GM21360 (cell line): ENCODE results near the gene NUFIP2.
"Not testable (repeated sequence)": the region's sequence is repeated elsewhere in the genome, so short reads cannot be mapped to it uniquely, and the experiment has no call there.

Experiments used
- ATAC-seq: cut with Tn5 transposase; IDR thresholded peaks from one replicate; pipeline ENCODE4 v1.9.1; 2021; ENCODE audit warnings: mild to moderate bottlenecking, moderate library complexity; ENCODE audit not compliant: unreplicated experiment

NUFIP2 gene

GRCh38 chr17:29293890-29294579 lies at the start of gene NUFIP2:
TSS of gene NUFIP2 (minus strand) at chr17:29294148. CDS start at chr17:29294059, 89 bp downstream.
- peak; percentile 68 for ATAC-seq

- no peak for ATAC-seq
These were observed 48.3 kb upstream of the NUFIP2 start for GRCh38 chr17:29342158-29342765.

- no peak for ATAC-seq
These were observed 47.8 kb upstream of the NUFIP2 start for GRCh38 chr17:29341726-29342125.

- ATAC-seq: not testable (repeated sequence)
These were observed 45.1 kb upstream of the NUFIP2 start for GRCh38 chr17:29339016-29339415.

GRCh38 chr17:29331708-29332085 lies 37.7 kb upstream of the NUFIP2 start:
- no peak for ATAC-seq

- ATAC-seq: no peak
These were observed 37.2 kb upstream of the NUFIP2 start for GRCh38 chr17:29331075-29331707.

GRCh38 chr17:29327412-29327811 lies 33.5 kb upstream of the NUFIP2 start:
- no peak for ATAC-seq

GRCh38 chr17:29326023-29326813 lies 32.3 kb upstream of the NUFIP2 start:
- no peak for ATAC-seq

GRCh38 chr17:29322363-29322762 lies 28.4 kb upstream of the NUFIP2 start:
- ATAC-seq: no peak

GRCh38 chr17:29303386-29303785 lies 9.4 kb upstream of the NUFIP2 start:
- no peak for ATAC-seq

GRCh38 chr17:29299031-29299430 lies 5.1 kb upstream of the NUFIP2 start:
- no peak for ATAC-seq

GRCh38 chr17:29295420-29295819 lies 1.5 kb upstream of the NUFIP2 start:
- ATAC-seq: no peak

GRCh38 chr17:29294580-29294900 lies 592 bp upstream of the NUFIP2 start:
- ATAC-seq: no peak

- ATAC-seq: peak; percentile 12
These were observed 707 bp downstream of the NUFIP2 start for GRCh38 chr17:29292992-29293889.

GRCh38 chr17:29292071-29292991 lies 1.6 kb downstream of the NUFIP2 start:
- no peak for ATAC-seq

GRCh38 chr17:29291163-29291752 lies 2.7 kb downstream of the NUFIP2 start:
- no peak for ATAC-seq

GRCh38 chr17:29289852-29290251 lies 4.1 kb downstream of the NUFIP2 start:
- no peak for ATAC-seq

- ATAC-seq: no peak
These were observed 10.0 kb downstream of the NUFIP2 start for GRCh38 chr17:29283961-29284360.

GRCh38 chr17:29283496-29283895 lies 10.5 kb downstream of the NUFIP2 start:
- no peak for ATAC-seq
